ENCODE measurements around the gene ST6GAL1.

GRCh38 chr3:186966406-186966805 lies 36.1 kb downstream of the ST6GAL1 start:
- TF ChIP-seq CTCF (conservative IDR thresholded peaks at IDR 0.05; ENCODE audit: low read depth, low read length) = no peak
- no peak for TF ChIP-seq CHD1 (IDR thresholded peaks at IDR 0.05; ENCODE audit: low read depth, low read length)
- TF ChIP-seq USF2 (IDR thresholded peaks at IDR 0.05; ENCODE audit: low read depth, low read length) = no peak
- TF ChIP-seq POLR2A (IDR thresholded peaks at IDR 0.05; ENCODE audit: low read depth, low read length) = no peak
- TF ChIP-seq FOS (IDR thresholded peaks at IDR 0.05; ENCODE audit: low read depth, low read length) = no peak
- TF ChIP-seq MXI1 (IDR thresholded peaks at IDR 0.05; ENCODE audit: borderline replicate concordance, low read depth, low read length) = no peak
- no peak for TF ChIP-seq RAD21 (IDR thresholded peaks at IDR 0.05; ENCODE audit: low read length)
- TF ChIP-seq MAFK (IDR thresholded peaks at IDR 0.05; ENCODE audit: low read depth, low read length) = no peak
- no peak for TF ChIP-seq SMC3 (IDR thresholded peaks at IDR 0.05; ENCODE audit: low read depth, low read length)
- TF ChIP-seq, protein P1, sequence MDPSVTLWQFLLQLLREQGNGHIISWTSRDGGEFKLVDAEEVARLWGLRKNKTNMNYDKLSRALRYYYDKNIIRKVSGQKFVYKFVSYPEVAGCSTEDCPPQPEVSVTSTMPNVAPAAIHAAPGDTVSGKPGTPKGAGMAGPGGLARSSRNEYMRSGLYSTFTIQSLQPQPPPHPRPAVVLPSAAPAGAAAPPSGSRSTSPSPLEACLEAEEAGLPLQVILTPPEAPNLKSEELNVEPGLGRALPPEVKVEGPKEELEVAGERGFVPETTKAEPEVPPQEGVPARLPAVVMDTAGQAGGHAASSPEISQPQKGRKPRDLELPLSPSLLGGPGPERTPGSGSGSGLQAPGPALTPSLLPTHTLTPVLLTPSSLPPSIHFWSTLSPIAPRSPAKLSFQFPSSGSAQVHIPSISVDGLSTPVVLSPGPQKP (IDR thresholded peaks at IDR 0.05; ENCODE audit: borderline replicate concordance, low read depth, low read length) = no peak
- no peak for TF ChIP-seq CEBPB (IDR thresholded peaks at IDR 0.05; ENCODE audit: low read depth, low read length)
- no peak for TF ChIP-seq RFX5 (IDR thresholded peaks at IDR 0.05; ENCODE audit: low read depth, low read length)
